ENCODE results near the gene LGALS7.

- TF ChIP-seq CTCF (conservative IDR thresholded peaks at IDR 0.05) (no peak), EZH2 (IDR thresholded peaks at IDR 0.05; ENCODE audit: low read depth) (no peak)
These were observed 28.4 kb downstream of the LGALS7 start for GRCh38 chr19:38744874-38745273.
